H1 (cell line): Measurements from ENCODE around the gene STAT4. TPM values are rescaled to one million over a fixed set of nuclear protein-coding genes. Genes with fewer than 3 reads are reported as not detected.

Experiments
- CBX5 ChIP-seq: fragments of 300-800, 300-1000 bp; sonication (generic); IDR thresholded peaks from 2 replicates; pipeline ENCODE4 v1.7.1; 2016; ENCODE audit warnings: antibody characterized with exemption, low read length, low read depth
- SIX5 ChIP-seq: IDR thresholded peaks from 2 replicates; pipeline ENCODE4 v1.6.1; 2011; ENCODE audit warnings: mild to moderate bottlenecking, low read depth, low read length
- TCF12 ChIP-seq: IDR thresholded peaks from 2 replicates; pipeline ENCODE4 v1.6.1; 2011; ENCODE audit warnings: low read depth, mild to moderate bottlenecking, low read length
- polyA plus RNA-seq, 7 experiments: library from polyadenylated mRNA; depleted of rRNA in 3 of 7; stranded (reverse) in 5 of 7; unstranded in 2 of 7; fragments of >200 nt in 5 of 7; fragments of 200-250 nt in 2 of 7; gene quantifications; 1 replicate in 5 of 7; 2 replicates in 1 of 7; 4 replicates in 1 of 7; pipeline versions ENCODE4 v1.2.1 to v1.2.3, GENCODE V29; 2011 to 2013; ENCODE audit warnings: missing spikeins in 2 of 7, mixed read lengths in 2 of 7
- total RNA-seq: library from RNA; stranded (reverse); fragmentation: NEBNext Ultra II Directional; extraction: Animal tissue kit (Norgen Biotek cat#: 25700); gene quantifications from 2 replicates; pipeline ENCODE4 v1.2.1, GENCODE V29; 2021
- TF ChIP-seq, protein P1 (sequence below): fragments of 300-600 bp; sonication (generic); IDR thresholded peaks from 2 replicates; pipeline ENCODE4 v1.7.1; 2012; ENCODE audit warnings: low read length, moderate library complexity, mild to moderate bottlenecking, inconsistent platforms; ENCODE audit not compliant: insufficient replicate concordance

Gene STAT4
- total and polyA plus RNA-seq, 2 of the 8 experiments (the other 6 are each of a cell fraction or from before 2014, with no cell fraction given), result 0.36 to 0.63 TPM

DNA sequence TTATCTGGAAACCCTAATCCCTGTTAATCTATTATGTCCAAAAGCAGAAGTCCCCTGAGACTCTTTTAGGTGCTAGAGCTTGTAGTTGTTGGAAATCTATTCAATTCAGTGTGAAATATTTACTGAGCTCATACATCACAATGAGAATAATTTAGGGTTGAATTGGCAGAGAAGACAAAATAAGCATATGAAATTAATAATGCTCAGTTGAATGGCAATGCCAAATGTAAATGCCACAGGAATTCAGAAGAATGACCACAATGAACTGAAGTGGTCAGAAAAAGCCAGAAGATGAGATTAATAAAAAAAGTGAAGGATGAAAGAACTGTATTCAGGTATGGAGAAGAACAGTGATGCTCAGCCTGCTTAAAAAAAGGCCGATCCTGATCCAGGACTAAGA is 8.0 kb upstream of the STAT4 start (continued):
- TF ChIP-seq, protein P1, sequence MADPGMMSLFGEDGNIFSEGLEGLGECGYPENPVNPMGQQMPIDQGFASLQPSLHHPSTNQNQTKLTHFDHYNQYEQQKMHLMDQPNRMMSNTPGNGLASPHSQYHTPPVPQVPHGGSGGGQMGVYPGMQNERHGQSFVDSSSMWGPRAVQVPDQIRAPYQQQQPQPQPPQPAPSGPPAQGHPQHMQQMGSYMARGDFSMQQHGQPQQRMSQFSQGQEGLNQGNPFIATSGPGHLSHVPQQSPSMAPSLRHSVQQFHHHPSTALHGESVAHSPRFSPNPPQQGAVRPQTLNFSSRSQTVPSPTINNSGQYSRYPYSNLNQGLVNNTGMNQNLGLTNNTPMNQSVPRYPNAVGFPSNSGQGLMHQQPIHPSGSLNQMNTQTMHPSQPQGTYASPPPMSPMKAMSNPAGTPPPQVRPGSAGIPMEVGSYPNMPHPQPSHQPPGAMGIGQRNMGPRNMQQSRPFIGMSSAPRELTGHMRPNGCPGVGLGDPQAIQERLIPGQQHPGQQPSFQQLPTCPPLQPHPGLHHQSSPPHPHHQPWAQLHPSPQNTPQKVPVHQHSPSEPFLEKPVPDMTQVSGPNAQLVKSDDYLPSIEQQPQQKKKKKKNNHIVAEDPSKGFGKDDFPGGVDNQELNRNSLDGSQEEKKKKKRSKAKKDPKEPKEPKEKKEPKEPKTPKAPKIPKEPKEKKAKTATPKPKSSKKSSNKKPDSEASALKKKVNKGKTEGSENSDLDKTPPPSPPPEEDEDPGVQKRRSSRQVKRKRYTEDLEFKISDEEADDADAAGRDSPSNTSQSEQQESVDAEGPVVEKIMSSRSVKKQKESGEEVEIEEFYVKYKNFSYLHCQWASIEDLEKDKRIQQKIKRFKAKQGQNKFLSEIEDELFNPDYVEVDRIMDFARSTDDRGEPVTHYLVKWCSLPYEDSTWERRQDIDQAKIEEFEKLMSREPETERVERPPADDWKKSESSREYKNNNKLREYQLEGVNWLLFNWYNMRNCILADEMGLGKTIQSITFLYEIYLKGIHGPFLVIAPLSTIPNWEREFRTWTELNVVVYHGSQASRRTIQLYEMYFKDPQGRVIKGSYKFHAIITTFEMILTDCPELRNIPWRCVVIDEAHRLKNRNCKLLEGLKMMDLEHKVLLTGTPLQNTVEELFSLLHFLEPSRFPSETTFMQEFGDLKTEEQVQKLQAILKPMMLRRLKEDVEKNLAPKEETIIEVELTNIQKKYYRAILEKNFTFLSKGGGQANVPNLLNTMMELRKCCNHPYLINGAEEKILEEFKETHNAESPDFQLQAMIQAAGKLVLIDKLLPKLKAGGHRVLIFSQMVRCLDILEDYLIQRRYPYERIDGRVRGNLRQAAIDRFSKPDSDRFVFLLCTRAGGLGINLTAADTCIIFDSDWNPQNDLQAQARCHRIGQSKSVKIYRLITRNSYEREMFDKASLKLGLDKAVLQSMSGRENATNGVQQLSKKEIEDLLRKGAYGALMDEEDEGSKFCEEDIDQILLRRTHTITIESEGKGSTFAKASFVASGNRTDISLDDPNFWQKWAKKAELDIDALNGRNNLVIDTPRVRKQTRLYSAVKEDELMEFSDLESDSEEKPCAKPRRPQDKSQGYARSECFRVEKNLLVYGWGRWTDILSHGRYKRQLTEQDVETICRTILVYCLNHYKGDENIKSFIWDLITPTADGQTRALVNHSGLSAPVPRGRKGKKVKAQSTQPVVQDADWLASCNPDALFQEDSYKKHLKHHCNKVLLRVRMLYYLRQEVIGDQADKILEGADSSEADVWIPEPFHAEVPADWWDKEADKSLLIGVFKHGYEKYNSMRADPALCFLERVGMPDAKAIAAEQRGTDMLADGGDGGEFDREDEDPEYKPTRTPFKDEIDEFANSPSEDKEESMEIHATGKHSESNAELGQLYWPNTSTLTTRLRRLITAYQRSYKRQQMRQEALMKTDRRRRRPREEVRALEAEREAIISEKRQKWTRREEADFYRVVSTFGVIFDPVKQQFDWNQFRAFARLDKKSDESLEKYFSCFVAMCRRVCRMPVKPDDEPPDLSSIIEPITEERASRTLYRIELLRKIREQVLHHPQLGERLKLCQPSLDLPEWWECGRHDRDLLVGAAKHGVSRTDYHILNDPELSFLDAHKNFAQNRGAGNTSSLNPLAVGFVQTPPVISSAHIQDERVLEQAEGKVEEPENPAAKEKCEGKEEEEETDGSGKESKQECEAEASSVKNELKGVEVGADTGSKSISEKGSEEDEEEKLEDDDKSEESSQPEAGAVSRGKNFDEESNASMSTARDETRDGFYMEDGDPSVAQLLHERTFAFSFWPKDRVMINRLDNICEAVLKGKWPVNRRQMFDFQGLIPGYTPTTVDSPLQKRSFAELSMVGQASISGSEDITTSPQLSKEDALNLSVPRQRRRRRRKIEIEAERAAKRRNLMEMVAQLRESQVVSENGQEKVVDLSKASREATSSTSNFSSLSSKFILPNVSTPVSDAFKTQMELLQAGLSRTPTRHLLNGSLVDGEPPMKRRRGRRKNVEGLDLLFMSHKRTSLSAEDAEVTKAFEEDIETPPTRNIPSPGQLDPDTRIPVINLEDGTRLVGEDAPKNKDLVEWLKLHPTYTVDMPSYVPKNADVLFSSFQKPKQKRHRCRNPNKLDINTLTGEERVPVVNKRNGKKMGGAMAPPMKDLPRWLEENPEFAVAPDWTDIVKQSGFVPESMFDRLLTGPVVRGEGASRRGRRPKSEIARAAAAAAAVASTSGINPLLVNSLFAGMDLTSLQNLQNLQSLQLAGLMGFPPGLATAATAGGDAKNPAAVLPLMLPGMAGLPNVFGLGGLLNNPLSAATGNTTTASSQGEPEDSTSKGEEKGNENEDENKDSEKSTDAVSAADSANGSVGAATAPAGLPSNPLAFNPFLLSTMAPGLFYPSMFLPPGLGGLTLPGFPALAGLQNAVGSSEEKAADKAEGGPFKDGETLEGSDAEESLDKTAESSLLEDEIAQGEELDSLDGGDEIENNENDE, result no peak
- TF ChIP-seq CBX5 (no peak), TCF12 (no peak), SIX5 (no peak)
- TF ChIP-seq, all 59 proteins: peak for 0
